ENCODE results near the gene SPECC1.

Gene SPECC1

DNA sequence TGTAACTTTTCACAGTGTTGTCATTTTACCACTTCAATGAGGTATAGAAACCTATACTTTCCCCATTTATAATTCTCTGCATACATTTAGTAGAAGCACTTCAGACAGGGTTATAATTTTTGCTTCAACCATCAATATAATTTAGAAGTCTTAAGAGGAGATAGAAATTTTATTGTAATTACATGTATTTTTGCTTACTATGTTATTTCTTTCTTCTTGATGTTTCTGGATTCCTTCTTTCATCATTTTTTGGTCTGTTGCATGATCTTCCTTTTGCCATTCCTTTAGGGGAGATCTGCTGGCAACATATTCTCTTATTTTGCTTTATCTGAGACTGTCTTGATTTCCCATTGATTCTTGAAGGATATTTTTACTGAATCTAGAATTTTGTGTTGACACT lies 31.1 kb downstream of the SPECC1 start:
- H3K27ac ChIP-seq = no peak overlapping the region

GRCh38 chr17:20043021-20043420 lies 33.9 kb downstream of the SPECC1 start:
- no peak overlapping the region for H3K27ac ChIP-seq
- TF ChIP-seq, protein P1, sequence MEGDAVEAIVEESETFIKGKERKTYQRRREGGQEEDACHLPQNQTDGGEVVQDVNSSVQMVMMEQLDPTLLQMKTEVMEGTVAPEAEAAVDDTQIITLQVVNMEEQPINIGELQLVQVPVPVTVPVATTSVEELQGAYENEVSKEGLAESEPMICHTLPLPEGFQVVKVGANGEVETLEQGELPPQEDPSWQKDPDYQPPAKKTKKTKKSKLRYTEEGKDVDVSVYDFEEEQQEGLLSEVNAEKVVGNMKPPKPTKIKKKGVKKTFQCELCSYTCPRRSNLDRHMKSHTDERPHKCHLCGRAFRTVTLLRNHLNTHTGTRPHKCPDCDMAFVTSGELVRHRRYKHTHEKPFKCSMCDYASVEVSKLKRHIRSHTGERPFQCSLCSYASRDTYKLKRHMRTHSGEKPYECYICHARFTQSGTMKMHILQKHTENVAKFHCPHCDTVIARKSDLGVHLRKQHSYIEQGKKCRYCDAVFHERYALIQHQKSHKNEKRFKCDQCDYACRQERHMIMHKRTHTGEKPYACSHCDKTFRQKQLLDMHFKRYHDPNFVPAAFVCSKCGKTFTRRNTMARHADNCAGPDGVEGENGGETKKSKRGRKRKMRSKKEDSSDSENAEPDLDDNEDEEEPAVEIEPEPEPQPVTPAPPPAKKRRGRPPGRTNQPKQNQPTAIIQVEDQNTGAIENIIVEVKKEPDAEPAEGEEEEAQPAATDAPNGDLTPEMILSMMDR (conservative IDR thresholded peaks at IDR 0.05) = no peak

More for the DNA sequence above, 31.1 kb downstream of the SPECC1 start:
- TF ChIP-seq, protein P1 (conservative IDR thresholded peaks at IDR 0.05) = no peak

DNA sequence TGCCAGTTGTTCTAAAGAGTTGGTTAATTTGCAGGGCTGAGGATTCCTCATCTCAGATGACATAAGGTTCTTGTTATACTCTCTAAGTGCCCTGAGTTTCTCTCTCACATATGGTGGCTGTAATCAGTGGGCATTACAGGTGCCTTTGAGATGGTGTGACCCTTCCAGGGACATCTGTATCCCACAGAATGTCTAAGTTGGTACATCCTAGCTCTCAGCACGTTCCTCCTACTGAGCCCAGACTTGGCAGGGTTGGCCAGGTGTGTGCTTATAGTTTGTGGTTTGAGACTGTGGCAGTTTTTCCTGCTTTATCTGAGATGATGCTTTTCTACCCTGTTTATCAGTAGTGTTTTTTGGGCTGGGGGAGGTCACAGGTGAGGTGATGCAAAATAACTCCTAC lies 36.3 kb downstream of the SPECC1 start:
- TF ChIP-seq, protein P1 (conservative IDR thresholded peaks at IDR 0.05) = no peak
- H3K27ac ChIP-seq = no peak overlapping the region

DNA sequence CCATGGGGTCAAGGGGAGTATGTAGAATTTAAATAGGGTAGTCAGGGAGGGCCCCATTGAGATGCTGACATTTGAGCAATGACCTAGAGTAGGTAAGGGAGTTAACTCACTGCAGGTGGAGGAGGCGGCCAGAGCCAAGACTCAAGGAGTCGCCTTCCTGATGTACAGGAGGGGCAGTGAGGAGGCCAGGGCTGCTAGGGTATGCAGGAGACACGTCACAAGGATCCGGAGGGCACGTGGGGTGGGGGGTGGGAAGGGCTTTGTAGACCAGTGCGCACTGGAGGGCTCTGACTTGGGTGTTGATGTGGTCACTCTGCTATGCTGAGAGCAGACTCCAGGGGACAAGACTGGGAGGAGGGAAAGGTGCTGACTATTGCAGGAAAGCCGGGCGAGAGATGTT lies 37.5 kb downstream of the SPECC1 start:
- TF ChIP-seq, protein P1 (conservative IDR thresholded peaks at IDR 0.05) = no peak
- no peak overlapping the region for H3K27ac ChIP-seq

DNA sequence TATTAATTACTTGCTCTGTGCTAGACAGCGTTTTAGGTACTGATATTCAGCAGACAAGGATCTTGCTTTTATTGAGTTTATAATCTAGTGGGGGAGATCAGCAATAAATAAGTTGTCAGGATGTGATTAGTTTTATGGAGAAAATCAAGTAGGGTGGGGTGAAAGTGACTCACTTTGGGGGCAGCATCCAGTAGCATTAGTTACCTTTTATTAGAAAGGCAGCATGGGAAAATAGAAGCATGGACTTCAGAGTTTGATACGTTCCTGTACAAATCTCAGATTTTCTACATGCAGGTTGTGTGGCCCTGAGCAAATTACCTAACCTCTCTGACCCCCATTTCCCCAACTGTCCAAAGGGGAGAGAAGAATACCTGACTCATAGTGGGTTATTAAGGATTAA lies 42.5 kb downstream of the SPECC1 start:
- TF ChIP-seq, protein P1 (conservative IDR thresholded peaks at IDR 0.05) = no peak
- H3K27ac ChIP-seq = no peak overlapping the region

- no peak overlapping the region for H3K27ac ChIP-seq
- TF ChIP-seq, protein P1 (conservative IDR thresholded peaks at IDR 0.05) = no peak
Measured at GRCh38 chr17:20053361-20053964, 44.3 kb downstream of the SPECC1 start.

GRCh38 chr17:20059728-20060188 lies 50.6 kb downstream of the SPECC1 start:
- no peak overlapping the region for H3K27ac ChIP-seq
- TF ChIP-seq, protein P1 (conservative IDR thresholded peaks at IDR 0.05) = no peak

Measured in VCaP (cell line).